Measurements from ENCODE around the gene METTL23. TPM values are rescaled to one million over a fixed set of nuclear protein-coding genes. Genes with fewer than 3 reads are reported as not detected.

The METTL23 gene
- polyA plus RNA-seq, 1 donor, result 22.1 TPM

- no peak for DNase-seq
These were observed 48.5 kb downstream of the METTL23 start for GRCh38 chr17:76775021-76775600.

- DNase-seq, result no peak
These were observed 54.7 kb downstream of the METTL23 start for GRCh38 chr17:76781056-76781982.

GRCh38 chr17:76783146-76783545, 56.5 kb downstream of the METTL23 start:
- no peak for DNase-seq

Other genes starting within 250 kb of the METTL23 start
- gene RHBDF2, start 225.4 kb upstream of the METTL23 start, polyA plus RNA-seq (ENCODE audit: insufficient read length), result 10.1 TPM
- gene CYGB, start 189.1 kb upstream of the METTL23 start, polyA plus RNA-seq (ENCODE audit: insufficient read length), result 22.7 TPM
- gene PRCD, start 186.8 kb upstream of the METTL23 start, polyA plus RNA-seq (ENCODE audit: insufficient read length), result 4.6 TPM
- gene ST6GALNAC2, start 141.0 kb upstream of the METTL23 start, polyA plus RNA-seq (ENCODE audit: insufficient read length), result 2.3 TPM
- gene ST6GALNAC1, start 83.1 kb upstream of the METTL23 start, polyA plus RNA-seq (ENCODE audit: insufficient read length), result 0.62 TPM
- gene MXRA7, start 15.9 kb upstream of the METTL23 start, polyA plus RNA-seq (ENCODE audit: insufficient read length), result 110 TPM
- 23.6 TPM for gene JMJD6, start 233 bp upstream of the METTL23 start, polyA plus RNA-seq (ENCODE audit: insufficient read length)
- 189 TPM for gene SRSF2, start 10.5 kb downstream of the METTL23 start, polyA plus RNA-seq (ENCODE audit: insufficient read length)
- gene MFSD11, start 11.3 kb downstream of the METTL23 start, polyA plus RNA-seq (ENCODE audit: insufficient read length), result 41.4 TPM
- gene MGAT5B, start 141.6 kb downstream of the METTL23 start, polyA plus RNA-seq (ENCODE audit: insufficient read length), result 1.0 TPM

Data from hindlimb muscle (tissue), 1 donor.